ENCODE data around the gene PRKG1.

DNA sequence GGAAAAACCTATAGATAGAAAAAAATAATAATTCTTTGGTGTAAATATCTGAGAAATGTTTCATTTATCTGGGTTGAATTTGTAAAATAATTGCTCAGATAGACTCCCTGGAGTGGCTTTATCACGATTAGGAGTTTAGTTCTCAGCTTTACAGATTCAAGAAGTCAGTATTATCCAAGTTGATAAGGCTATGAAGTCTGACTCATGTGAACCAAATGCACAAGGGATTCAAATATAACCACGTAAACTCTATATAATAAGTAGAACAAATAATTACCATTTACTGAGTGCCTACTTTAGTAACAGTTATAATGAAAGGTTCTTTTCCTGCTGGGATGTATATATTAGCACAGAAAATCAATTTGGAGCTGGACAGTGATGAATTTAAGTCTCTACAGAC lies 290.4 kb downstream of the PRKG1 start:
- TF ChIP-seq, protein P1, sequence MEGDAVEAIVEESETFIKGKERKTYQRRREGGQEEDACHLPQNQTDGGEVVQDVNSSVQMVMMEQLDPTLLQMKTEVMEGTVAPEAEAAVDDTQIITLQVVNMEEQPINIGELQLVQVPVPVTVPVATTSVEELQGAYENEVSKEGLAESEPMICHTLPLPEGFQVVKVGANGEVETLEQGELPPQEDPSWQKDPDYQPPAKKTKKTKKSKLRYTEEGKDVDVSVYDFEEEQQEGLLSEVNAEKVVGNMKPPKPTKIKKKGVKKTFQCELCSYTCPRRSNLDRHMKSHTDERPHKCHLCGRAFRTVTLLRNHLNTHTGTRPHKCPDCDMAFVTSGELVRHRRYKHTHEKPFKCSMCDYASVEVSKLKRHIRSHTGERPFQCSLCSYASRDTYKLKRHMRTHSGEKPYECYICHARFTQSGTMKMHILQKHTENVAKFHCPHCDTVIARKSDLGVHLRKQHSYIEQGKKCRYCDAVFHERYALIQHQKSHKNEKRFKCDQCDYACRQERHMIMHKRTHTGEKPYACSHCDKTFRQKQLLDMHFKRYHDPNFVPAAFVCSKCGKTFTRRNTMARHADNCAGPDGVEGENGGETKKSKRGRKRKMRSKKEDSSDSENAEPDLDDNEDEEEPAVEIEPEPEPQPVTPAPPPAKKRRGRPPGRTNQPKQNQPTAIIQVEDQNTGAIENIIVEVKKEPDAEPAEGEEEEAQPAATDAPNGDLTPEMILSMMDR (IDR thresholded peaks at IDR 0.05): no peak
- no peak for TF ChIP-seq POLR2A (IDR thresholded peaks at IDR 0.05)
